ENCODE results near the gene DGKI.

Gene DGKI

GRCh38 chr7:137531671-137532070, 315.1 kb downstream of the DGKI start:
- no peak for DNase-seq (ENCODE audit: low spot score)

GRCh38 chr7:137527634-137528033, 319.1 kb downstream of the DGKI start:
- no peak for DNase-seq (ENCODE audit: low spot score)

DNA sequence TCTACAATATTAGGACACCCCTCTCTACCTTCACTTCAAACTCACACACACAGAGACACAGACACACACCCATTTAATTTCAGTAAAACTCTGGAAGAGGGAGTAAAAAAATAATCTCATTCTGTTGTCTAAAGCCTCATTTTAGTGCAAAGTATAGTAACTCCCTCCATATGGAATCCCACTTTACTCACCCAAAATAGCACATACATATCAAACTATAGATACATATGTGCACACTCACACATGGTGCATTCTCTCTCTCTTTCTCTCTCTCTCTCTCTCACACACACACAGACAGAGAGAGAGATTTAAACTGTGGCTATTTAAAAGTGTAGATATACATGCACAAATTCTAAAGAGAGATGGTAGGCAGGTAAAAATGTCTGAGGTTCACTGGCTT, 323.6 kb downstream of the DGKI start:
- no peak for DNase-seq (ENCODE audit: low spot score)

- no peak for DNase-seq (ENCODE audit: low spot score)
These were observed 325.3 kb downstream of the DGKI start for GRCh38 chr7:137521451-137521850.

DNA sequence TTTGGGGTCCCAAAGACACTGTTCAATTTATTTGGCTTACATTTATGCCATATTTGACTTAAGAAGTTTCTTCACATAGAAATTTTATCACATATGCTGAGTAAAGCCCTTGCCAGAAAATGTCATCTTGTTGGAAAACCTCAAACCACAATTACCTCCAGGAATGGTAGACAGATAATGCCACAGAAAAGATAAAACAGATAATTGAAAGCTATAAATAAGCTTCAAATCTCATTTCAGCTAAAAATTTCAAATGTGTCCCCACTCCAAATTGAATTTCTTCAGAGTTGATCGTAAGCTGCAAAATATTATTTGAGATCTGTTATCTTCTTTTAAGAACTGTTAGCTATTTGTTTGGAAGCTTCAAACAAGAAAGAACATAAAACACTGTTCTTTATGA, 326.8 kb downstream of the DGKI start:
- no peak for DNase-seq (ENCODE audit: low spot score)

DNA sequence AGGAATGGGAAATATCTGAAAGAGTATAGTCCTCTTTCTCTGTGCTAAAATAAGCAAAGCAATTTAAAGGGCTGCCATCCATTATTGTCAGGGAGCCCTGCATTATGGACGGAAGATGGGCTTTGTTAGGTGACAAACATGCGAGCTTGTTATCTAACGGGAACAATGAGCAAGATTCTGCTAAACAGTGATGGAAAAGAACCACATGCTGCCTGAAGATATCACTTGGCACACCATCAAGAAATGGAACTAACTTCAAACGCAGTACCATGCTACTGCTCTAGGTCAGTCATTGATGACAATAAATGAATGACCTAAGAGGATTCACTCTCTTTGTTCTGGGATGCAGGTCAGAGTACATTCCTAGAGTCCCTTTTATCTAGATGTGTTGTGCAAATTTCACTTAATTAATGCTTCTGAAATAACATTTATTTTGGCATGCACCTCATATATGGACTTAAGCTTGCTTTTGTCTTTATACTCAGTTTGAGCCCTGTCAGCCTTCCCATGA, 327.5 kb downstream of the DGKI start:
- DNase-seq (ENCODE audit: low spot score) = no peak

DNA sequence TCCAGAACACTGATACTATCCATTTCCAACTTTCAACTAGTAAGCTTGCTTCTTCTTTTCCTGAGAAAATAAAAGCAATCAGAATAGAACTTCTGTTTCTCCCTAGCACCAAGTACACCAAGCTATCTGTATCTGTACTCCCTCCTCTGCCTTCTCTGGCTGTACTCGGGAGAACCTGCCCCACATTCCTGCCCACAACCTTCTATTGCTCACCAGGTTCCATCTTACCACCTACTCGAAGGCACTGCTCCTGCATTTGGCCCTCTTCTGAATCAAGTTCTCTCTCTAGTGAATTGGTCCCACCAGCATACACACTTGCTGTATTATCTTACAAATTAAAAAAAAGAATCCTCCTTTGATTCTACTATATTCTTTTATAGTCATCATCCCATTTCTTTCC, 333.7 kb downstream of the DGKI start:
- DNase-seq (ENCODE audit: low spot score) = no peak

- no peak for DNase-seq (ENCODE audit: low spot score)
These were observed 339.7 kb downstream of the DGKI start for GRCh38 chr7:137507096-137507495.

GRCh38 chr7:137506031-137506430, 340.7 kb downstream of the DGKI start:
- no peak for DNase-seq (ENCODE audit: low spot score)

GRCh38 chr7:137501562-137501961, 345.2 kb downstream of the DGKI start:
- no peak for DNase-seq (ENCODE audit: low spot score)

GRCh38 chr7:137492889-137493288, 353.9 kb downstream of the DGKI start:
- DNase-seq (ENCODE audit: low spot score) = no peak

- no peak for DNase-seq (ENCODE audit: low spot score)
These were observed 356.9 kb downstream of the DGKI start for GRCh38 chr7:137489880-137490279.

- no peak for DNase-seq (ENCODE audit: low spot score)
These were observed 358.7 kb downstream of the DGKI start for GRCh38 chr7:137488038-137488437.

- no peak for DNase-seq (ENCODE audit: low spot score)
These were observed 361.0 kb downstream of the DGKI start for GRCh38 chr7:137485818-137486217.

DNA sequence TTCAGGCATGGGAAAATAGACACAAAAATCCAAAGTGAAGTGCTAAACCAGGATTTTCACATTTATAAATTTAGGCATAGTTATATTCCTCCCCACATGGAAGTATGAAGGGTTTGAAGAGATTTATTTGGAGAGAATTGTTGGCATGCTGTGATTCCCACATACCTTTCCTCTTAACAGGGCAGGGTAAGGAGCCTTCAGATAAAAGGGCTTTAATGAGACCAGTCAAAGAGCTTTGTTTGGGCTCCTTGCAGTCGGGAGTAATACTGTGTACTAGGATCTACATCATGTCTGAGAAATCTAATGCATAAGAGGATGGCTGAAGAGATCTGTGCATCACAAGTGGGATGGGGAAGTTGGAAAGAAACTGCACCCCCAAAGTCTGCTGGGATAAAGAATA, 362.4 kb downstream of the DGKI start:
- no peak for DNase-seq (ENCODE audit: low spot score)

GRCh38 chr7:137482466-137482865, 364.3 kb downstream of the DGKI start:
- no peak for DNase-seq (ENCODE audit: low spot score)

GRCh38 chr7:137480824-137481365, 365.9 kb downstream of the DGKI start:
- no peak for DNase-seq (ENCODE audit: low spot score)

DNA sequence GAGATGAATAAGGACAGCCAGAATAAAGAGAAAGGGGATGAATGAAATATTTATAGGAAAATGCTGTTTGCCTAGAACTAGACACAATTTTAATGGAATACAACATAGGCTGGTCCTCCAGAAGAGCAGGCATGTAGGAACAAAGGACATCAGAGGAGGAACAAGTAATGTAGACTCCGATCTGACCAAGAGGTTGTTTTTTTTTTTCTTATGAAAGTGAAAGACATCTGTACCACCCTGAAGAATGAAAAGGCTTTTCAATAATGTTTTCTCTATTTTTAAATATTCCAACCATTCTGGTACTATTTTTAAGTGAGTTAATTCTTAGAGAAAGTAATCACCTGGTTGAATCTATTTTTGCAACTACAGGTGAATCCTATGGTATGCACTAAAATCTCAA, 366.4 kb downstream of the DGKI start:
- DNase-seq (ENCODE audit: low spot score) = no peak

- DNase-seq (ENCODE audit: low spot score) = no peak
These were observed 369.8 kb downstream of the DGKI start for GRCh38 chr7:137476937-137477336.

GRCh38 chr7:137475966-137476365, 370.8 kb downstream of the DGKI start:
- no peak for DNase-seq (ENCODE audit: low spot score)

- DNase-seq (ENCODE audit: low spot score) = no peak
These were observed 372.2 kb downstream of the DGKI start for GRCh38 chr7:137474540-137475026.

DNA sequence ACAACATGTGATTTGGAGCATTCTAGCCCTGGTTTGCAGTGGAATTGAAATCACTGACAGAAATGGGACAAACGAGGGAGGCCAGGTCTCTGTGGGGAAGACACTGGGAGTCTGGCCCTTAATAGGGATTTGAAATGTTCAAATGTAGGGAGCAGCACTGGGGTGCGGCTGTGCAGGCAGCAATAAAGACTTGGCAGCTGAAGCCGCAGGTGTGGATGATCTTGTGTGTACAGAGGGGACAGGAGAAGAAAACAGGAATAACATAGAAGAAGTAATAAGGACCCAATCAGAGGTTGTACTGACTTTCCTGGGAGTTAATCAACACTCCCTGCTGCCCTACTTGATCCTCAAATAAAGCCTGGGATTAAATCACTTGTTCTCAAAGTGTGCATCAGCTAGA, 375.6 kb downstream of the DGKI start:
- DNase-seq (ENCODE audit: low spot score) = no peak

DNA sequence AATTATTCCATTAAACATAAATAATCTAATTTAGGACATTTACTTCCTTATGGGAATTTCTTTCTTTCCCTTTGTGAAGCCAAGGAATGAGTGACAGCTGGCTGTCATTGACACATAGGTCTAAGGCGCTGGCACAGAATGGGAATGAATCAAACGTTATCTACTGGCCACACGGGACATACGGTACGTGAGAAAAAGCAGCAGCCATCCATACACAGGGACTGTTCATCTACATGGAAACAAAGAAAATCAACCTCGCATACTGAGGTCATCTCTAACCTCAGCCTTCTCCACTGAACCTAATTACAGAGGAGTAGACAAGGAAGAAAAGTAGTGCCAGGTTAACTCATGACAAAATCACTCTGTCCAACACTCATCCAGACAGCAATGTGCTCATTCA, 376.9 kb downstream of the DGKI start:
- no peak for DNase-seq (ENCODE audit: low spot score)

DNA sequence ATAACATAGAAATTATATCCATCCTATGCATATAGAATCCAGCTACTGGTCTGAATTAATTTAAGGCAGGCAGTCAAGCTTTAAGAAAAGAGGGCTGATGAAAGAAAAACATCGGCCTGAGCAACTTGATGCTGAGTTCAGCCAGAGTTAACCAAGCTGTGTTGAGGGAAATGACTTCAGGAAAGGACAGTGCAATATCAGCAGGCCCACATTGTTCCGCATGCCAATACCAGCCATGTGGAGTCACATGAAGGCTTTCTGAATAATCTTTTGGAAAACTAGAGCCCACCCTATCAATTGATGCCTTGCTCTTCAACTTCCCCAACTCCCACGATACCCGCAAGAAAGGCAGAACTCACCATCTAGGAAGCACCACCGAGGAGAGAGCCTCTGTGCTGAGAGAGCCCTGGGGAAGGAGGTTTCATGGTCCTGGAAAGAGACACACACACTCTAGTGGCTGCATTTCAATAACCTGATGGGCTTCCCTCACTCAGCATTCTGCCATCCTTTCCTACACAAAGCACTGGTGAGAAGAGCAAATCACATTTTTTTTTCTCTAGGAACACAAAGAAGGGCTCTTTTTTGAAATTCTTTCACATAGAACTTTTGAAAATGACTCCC, 377.5 kb downstream of the DGKI start:
- DNase-seq (ENCODE audit: low spot score) = no peak
